Adrenal gland (tissue), 5 donors: ENCODE results near the gene THAP4.

Experiments
- CTCF ChIP-seq, 6 experiments: fragments of 450-650 bp in 4 of 6; fragments of 200-600 bp in 2 of 6; sonication (generic) in 1 of 6; IDR thresholded peaks; 1 replicate in 5 of 6; 2 replicates in 1 of 6; pipeline versions ENCODE4 v1.5.1 to v1.8.0; 2016 to 2021; ENCODE audit warnings: antibody characterized with exemption in 6 of 6, mild to moderate bottlenecking in 2 of 6, moderate library complexity in 1 of 6
- POLR2A ChIP-seq, 2 donors: fragments of 450-650 bp; IDR thresholded peaks; one replicate each; pipeline ENCODE4 v1.6.1; 2017; ENCODE audit warnings: antibody characterized with exemption in 2 of 2, mild to moderate bottlenecking in 2 of 2, moderate library complexity in 1 of 2
- donor health status: DM: no; HTN: no; CAD: no.

DNA sequence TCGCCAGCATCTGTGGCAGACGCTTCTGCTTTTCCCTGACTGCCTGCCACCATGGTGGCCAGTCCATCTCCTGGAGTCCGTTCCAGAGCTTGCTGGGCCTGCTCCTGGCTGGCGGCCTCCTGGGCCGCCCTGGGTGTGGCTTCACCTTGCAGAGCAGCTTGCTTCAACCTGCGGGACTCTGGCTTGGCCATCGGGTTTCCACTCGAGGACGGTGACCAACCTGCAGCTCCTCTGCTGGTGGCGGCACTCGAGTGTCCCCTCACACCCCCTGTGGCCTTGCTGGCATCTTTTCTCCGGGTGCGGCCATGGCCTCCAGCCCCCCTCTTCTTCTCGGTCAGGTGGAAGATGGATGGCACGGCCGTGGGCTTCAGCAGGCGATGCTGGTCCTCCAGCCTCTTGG is 3.4 kb downstream of the THAP4 start:
- TF ChIP-seq CTCF (IDR thresholded peaks at IDR 0.05), result no peak
- no peak for TF ChIP-seq POLR2A (IDR thresholded peaks at IDR 0.05)
